Activated CD4-positive, CD25-positive, alpha-beta regulatory T cell treated with anti-CD3 and anti-CD28 coated beads, Interleukin-2, amount 50 U/mL, for 24 hours (primary cell): Measurements from ENCODE around the gene PDP2.
"Not testable (repeated sequence)": the region's sequence is repeated elsewhere in the genome, so short reads cannot be mapped to it uniquely, and the experiment has no call there.

Experiments used
- ATAC-seq, 2 donors: fragments of 150-1000 bp; cut with Tn5 transposase; one replicate each; pipeline ENCODE4 v1.10.0; 2021; ENCODE audit warnings: mild to moderate bottlenecking in 1 of 2, moderate library complexity in 1 of 2

PDP2 gene

GRCh38 chr16:66920924-66921680, 40.8 kb downstream of the PDP2 start:
- no peak for ATAC-seq

DNA sequence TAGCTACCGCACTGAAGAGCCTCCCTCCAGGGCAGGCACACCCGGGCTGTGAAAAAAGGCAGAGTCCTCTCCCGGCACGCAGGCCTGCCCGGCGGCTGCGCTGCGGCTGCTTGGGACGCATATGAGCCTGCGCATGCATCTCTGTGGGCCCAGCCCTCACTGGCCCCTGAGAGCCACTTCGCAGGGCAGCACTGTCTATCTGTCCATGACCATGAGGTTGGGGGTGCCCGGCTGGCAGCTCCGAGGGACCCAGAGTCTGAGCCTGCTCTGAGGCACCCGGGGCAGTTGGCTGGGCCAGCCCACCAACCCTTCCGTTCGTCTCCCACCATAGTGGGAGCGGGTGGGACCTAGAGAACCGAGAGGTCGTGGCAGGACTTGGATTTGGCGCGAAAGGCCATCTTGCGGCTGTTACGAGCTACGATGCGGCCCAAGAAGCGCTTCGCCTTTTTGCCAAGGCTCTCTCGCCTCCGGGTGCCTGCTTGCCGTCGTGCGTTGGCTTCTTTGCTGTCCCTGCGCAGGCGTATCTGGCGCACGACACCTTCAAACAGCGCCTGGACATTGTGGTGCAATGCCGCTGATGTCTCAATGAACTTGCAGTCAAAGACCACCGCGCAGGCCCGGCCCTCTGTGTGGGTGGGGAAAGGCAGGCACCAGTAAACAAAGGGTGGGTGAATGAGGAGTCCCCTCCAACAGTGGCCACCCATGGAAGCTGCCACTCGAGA, 41.6 kb downstream of the PDP2 start:
- ATAC-seq, result no peak

DNA sequence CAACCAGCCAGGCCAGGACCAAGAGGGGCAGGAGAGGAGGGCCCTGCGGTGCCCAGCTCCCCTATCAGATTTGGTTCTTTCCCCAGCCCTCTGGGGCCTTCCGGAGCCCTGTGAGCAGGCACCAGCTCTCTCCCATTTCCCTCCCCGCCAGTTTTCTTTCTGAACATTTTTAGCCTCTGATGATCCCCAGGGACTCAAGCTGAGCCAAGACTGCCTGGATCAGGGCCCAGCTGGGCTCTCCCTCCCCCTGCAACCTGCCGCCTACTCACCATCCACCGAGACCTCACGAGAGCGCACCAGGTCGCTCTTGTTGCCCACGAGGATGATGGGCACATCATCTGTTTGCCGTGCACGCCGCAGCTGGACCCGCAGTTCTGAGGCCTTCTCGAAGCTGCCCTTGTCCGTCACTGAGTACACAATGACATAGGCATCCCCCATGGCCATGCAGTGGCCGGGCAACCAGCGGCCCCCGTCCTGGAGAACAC, 43.0 kb downstream of the PDP2 start:
- ATAC-seq, result no peak

DNA sequence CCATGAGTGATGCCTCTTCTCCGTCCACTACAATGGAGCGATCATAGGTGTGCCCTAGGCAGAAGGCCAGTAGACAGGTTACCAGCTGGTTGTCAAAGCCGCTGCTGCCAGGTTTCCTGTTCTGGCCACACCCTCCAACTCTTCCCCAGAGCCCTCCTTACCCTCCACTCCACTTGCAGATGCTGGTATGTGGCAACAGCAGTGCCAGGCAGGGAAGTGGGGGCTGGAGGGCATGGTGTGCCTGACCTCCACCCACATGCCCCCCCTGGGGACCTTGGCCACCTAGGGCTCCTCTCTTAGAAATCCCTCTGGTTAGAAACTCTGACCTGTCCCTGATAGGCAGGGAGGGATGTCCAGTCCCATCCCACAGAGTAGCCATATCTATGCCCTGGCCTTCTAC, 43.6 kb downstream of the PDP2 start:
- ATAC-seq, result no peak

DNA sequence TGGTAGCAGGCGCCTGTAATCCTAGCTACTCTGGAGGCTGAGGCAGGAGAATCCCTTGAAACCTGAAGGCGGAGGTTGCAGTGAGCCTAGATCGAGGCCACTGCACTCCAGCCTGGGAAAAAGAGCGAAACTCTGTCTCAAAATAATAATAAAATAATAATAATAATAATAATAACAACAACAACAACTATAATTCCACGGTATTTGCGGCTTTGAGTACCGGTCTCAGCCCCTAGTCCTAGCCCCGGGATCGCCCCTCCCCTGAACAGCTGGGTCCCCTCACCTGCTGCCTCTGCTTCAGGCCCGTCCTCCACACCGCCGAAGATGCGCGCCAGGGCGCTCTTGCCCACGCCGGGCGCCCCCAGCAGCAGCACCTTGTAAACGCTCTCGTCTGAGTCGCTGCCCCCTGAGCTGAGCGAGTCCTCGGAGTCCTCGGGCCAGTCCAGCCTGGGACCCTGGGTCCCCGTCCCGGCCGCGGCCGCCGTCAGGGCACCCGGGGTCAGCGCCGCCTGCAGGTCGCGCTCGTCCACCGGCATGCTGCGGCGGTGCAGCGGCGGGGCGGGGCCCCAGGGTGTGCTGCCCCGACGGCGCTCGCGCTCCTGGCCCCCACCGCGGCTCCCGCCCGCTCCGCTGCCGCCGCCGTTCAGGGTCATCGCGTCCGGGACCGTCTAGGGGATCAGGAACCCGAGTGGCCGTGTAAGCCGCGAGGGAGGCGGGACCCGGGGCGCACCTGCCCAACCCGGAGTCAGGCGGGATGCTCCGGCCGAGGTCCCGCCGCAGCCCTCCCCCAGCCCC, 44.4 kb downstream of the PDP2 start:
- peak; percentile 65 to 76 for ATAC-seq

- no peak for ATAC-seq
Observed at GRCh38 chr16:66925322-66925840, 45.1 kb downstream of the PDP2 start, which contains the start of gene RRAD. RRAD (minus strand) TSS chr16:66925535; CDS start chr16:66925179, 356 bp downstream.

DNA sequence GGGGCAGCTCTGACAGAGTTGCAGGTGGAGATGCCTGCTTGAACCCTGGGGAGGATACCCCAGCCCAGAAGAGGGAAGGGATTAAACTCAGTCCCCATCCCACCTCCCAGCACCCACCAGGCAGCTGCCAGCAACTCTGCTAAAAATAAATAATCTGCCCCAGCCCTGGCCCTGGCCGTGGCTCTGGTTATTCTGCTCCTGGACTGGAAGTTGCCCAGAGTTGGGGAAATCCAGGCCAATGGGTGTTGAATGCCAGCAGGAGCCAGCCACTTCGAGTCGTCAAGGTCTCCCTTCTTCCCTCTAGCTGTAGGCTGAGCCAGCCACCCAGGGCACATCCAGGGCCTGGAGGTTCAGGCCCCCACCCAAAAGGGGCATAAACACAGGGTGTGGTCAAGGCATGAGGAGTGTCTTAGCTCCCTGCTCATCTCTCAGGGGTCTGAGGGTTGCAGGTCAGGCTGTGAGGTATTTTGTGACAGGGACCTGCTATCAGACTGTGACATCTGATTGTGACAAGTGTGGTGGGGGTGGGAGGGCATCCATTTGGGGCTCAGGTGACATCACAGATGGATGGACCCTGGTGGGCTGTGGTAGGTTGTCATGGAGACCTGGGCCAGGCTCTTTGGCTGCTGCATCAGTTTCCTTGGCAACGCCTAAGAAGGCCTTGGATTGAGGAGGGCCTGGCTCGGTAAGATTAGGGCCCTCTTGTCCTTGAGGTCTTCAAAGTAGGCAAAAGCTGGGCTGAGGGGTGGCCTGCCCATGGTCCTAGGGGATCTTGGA, 46.0 kb downstream of the PDP2 start:
- no peak for ATAC-seq

DNA sequence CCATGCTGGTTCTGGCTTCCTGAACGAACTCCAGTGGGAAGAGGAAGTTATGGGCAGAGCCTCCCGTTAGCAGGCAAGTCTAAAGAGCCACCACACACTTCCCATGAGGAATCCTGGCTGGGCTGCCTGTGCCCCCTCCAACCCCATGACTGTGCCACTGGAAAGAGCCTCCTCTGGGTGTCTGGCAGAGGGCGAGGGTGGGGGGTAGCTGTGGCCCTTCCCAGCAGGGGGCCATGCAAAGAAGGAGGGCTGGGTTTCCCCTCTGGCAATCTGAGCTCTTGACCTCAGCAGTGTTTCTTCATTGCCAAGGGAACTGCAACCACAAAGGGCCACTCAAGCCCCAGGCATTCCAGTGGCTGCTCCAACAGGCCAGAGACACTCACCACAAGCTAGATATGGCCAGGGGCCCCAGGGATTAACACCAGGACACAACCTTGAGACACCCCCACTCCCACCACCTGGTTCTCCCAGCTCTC, 46.7 kb downstream of the PDP2 start:
- no peak for ATAC-seq

- ATAC-seq, result no peak
Observed at GRCh38 chr16:66927918-66928649, 47.8 kb downstream of the PDP2 start.

- ATAC-seq, result no peak
Observed at GRCh38 chr16:66928702-66929388, 48.5 kb downstream of the PDP2 start.

DNA sequence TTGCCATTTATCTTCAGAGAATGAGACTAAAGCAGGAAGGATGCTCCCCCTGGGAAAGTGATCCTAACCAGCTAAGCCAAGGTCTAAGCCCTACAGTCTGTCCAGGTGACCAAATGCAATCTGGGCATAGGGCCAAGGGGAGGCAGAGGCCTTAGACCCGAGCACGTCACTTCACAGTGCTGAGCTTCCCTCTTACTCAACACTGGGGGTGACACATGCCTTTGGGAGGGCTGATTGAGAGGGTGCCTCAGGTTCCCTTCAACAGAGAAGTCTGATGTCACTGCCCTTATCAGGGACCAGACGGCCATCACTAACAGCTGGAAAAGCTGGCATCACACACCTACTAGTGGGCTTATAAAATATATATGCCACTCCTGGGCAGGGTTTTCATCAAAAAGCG, 49.9 kb downstream of the PDP2 start:
- ATAC-seq, result no peak

- no peak for ATAC-seq
Observed at GRCh38 chr16:66931665-66932064, 51.4 kb downstream of the PDP2 start.

DNA sequence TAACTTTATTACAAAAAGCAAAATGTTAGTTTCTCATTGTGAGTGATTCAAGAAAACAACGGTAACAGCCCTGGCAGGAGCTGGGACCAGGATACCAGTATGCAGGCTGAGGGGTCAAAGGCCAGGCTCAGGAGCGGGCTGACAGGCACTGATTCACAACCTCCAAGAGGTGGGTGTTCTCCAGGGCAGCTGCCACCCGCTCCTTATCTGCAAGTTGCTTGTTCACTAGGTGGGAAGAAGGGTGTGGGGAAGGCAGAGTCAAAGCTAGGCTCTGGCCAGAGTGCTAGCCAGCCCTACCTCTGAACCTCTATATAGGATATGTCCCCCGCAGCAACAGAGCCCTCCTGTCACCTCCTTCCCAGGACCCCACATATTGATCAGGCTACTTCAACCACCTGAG, 51.8 kb downstream of the PDP2 start:
- ATAC-seq, result no peak

DNA sequence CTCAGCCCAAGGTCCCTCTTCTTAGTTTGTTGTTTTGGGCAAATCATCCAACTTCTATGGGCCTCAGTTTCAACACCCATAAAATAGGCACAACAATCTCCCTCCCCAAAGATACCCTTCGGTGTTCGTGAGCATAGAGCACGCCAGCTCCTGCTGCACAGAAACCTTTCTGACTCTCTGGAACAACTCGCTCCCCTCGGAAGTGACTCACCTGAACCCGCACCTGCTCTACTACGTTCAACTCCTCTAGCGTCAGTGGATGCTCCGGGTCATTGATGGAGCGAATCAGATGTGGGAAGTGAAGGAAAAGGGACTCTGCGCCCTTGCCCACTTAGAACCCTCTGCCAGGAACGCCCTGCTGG, 53.4 kb downstream of the PDP2 start:
- ATAC-seq, result peak; percentile 76 to 81

DNA sequence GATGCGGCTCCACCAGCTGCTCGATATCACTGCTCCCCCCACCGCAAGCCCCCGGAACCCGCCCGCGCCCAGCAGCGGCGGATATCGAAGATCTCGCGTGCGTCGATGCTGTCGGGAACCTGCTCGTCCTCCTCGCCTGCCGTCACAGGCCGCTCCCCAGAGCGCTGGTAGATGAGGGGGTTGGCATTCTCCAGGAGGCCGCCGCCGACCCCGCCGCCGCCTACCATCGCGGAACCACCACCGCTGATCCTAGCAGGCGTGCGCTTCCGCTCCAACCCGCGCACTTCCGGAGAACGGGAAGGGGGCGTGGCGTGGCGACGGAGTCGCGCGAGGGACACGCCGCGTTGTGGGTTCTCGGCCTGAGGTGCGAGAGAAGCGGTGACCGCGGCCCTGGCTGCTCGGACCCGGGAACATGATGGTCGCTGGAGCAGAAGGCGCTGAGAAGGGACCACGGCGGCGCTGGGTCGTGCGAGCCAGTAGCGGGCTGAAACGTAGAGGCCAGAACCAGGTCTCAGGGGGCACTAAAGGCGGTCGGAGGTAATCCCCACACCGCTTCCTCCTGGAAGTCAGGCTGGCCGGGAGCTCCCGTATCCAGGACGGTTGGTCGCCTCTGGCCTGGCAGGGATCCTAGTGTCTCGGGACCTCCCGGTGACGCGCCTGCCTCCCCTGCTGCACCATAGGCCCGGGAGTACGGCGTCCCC, 54.0 kb downstream of the PDP2 start, which contains the start of gene CIAO2B:
TSS of gene CIAO2B (minus strand) at position 265 of the 701 bp plus-strand sequence. CDS start at position 227, 38 bp downstream.
- ATAC-seq, result peak; percentile 86

DNA sequence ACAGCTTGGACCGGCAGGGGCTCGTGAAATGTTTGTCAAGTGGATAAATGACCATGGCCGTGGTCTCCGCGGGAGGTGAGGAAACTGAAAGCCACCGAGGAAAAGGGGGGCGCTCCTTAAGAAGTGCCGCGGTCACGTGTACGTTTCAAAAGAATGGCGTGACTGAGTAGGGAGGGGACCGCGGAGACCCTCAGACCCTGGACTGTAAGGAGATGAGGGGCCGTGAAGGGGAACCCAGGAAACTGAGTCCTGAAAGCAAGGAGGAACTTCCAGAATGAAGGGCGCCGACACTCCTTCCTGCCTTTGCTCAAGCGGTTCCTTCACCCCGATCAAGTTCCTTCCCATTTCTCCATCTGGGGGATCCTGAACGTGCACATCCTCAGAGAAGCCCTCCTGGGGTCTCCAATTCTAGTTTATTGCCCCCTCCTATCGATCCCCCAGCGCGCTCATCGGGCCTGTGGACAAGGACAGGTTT, 54.6 kb downstream of the PDP2 start:
- ATAC-seq, result not testable (repeated sequence)

DNA sequence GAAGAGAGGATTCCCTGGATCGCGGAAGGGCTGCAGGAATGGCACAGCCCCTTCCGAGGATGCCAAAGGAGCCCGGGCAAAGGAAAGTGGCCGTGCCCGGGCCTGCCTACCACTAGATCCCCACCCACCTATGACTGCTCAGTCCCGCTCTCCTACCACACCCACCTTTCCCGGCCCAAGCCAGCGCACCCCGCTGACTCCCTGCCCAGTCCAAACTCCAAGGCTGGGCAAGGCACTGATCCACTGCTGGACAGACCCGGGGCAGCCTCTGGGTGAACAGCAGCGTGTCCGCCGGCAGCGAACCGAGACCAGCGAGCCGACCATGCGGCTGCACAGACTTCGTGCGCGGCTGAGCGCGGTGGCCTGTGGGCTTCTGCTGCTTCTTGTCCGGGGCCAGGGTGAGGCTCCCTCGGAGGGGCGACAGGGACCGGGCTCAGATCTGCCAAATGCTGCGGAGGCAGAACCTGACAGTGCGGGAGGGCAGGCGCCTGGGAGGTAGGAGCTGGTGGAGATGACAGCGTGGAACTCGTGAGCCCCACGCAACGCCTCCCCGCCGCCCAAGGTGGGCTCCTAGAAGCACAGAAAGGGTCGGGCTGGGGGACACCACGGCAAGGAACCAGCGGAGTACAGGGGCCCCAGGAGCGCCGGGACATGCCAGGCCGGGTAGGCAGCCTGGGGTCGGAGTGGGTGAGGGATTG, 55.1 kb downstream of the PDP2 start, which contains the start of gene CES2:
TSS of gene CES2 (plus strand) at position 203 of the 698 bp plus-strand sequence. CDS start at position 323, 120 bp downstream.
- ATAC-seq, result no peak

GRCh38 chr16:66936462-66936861, 56.1 kb downstream of the PDP2 start:
- no peak for ATAC-seq
